ENCODE results near the gene RSPH3.
"Not testable (repeated sequence)": the region's sequence is repeated elsewhere in the genome, so short reads cannot be mapped to it uniquely, and the experiment has no call there.

The RSPH3 gene

DNA sequence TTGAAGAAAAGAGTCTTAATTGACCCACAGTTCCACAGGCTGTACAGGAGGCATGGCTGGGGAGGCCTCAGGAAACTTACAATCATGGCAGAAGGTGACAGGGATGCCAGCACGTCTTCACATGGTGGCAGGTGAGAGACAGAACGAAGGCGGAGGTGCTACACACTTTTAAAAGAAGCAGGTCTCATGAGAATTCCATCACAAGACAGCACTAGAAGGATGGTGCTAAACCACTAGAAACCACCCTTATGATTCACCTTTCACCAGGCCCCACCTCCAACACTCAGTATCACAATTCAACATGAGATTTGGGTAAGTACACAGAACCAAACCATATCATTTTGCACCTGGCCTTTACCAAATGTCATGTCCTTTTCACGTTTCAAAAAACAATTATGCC is 23.9 kb upstream of the RSPH3 start:
- DNase-seq: no peak

DNA sequence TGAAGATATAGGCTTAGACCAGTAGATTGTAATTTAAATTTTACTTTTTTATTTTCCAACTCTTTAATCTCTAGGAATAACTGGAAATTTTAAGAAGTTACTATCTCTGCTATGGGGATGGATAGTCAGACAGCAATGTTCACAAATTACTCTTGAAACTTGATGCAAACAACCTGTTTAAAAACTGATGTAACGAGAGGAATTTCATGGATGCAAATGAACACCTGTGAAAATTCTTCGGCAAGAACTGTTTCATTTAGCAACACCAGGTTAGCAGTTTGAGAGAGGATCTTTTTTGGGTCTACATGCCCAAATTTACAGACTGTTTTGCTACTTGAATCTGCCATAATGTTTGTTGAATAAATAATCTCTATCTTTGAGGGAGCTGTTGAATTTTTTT is 20.0 kb upstream of the RSPH3 start:
- DNase-seq: no peak

DNA sequence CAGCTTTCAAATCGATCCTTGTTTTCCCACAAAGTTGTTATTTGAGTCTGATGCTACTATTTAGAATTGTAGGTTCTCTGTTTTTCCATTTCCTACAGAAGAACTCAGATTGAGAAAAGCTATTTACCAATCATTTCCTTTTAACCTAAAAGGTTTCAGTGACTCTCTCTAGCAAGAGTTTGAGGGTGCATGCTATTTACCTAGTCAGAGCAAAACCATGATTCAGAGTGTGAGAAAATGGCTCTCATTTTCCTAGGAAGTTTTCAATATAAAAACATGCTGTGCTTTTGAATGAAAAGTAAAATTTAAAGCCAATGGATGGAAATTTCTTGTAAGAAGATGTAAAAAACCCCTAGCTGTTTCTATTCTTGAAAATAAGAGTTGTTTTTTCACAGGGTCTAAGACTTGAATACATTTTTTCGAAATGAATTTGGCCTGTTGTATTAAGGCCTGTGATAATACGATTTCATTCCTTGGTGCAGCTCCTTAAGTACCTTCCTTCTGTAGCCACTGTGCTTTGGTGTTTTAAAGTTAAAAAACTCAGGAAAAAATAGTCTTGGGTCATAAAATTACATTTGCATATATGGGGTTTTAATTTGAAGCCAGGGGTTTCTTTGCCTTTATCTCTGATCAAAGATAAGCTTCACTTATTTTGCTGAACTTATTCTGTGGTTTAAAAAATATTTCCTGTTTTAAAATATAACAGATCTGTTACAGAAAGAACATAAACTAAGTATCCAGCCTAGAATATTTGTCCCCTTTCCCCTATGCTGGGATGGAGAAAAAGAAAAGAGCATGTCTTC is 18.0 kb upstream of the RSPH3 start:
- no peak for DNase-seq

DNA sequence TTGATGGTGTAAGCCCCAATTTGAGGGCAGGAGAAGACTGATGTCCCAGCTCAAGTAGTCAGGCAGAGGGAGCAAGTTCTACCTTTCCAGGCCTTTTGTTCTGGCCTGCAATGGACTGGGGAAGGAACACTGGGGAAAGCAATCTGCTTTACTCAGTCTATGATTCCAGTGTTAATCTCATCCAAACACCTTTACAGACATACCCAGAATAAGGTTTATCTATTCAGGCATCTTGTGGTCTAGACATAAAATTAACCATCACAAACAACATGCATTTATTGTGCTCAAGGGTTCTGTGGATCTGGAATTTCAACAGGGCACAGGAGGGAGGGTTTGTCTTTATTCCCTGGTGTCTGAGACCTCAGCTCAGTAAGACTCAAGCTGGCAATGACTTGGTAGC is 14.4 kb upstream of the RSPH3 start:
- DNase-seq: no peak

DNA sequence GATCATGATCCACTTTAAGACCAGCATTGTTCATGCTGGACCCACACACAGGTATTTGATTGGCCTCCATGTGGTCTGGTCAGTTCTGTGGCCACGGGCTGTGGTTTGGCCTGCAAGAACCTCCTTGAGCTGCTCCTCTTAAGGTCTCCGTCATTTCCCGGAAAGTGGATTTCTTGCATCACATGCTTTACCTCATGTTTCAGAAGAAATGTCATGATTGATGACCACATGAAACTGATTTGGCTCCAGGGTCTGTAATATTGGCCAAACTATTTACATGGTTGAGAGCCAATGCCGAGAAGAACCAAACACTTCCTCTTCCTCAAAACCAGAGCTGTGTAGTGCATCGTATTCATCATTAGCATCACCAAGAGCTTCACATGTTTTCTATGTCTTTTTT is 13.2 kb upstream of the RSPH3 start:
- no peak for DNase-seq

DNA sequence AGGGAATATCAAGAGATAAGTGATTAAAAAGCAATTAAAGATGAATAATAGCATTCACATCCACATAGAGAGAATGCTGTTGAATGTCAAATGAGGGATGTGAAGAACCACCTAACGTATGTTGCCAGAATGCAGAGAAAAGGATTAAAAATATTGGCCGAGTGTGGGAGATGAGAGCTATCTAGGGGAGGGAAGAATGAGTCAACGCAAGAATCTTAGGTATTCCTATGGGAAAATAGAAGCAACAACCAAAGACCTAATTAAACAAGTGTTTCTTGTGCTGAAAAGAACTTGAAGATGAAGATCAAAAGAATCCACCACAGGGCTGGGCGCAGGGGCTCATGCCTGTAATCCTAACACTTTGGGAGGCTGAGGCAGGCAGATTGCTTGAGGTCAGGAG is 12.2 kb upstream of the RSPH3 start:
- no peak for DNase-seq

DNA sequence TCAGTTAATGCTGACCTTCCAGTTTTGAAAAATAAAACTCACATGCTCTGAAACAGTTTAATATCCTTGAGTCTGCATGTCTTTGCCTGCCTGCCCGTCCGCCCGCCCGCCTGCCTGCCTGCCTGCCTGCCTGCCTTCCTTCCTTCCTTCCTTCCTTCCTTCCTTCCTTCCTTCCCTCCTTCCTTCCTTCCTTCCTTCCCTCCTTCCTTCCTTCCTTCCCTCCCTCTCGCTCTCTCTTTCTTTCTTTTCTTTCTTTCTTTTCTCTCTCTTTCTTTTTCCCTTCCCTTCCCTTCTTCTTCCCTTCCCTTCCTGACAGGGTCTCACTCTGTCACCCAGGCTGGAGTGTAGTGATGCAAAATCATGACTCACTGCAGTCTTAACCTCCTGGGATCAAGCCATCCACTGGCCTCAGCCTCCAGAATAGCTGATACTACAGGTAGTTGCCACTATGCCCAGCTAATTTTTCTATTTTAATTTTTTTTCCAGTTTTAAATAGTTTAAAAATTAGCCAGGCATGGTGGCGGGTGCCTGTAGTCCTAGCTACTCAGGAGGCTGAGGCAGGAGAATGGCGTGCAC is 10.1 kb upstream of the RSPH3 start:
- not testable (repeated sequence) for DNase-seq

DNA sequence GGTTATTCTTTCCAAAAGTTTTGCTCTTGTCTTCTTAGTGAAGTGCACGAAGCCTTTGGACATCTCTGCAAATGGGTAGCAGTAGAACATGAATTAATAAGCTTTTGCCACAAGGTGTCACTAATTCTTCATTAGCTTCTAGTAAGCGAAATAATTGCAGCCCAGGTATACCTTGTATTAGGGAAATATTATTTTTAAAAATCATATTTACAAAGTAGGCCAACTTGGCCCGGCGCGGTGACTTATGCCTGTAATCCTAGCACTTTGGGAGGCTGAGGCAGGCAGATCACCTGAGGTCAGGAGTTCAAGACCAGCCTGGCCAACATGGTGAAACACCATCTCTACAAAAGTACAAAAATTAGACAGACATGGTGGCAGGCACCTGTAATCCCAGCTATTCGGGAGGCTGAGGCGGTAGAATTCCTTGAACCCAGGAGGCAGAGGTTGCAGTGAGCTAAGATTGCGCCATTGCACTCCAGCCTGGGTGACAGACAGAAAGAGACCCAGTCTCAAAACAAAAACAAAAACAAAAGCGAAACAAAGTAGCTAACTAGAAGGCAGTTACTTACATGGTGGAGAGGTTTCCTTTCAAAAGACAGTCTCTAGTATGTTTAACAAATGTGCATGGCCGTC is 8.8 kb upstream of the RSPH3 start:
- DNase-seq: no peak

DNA sequence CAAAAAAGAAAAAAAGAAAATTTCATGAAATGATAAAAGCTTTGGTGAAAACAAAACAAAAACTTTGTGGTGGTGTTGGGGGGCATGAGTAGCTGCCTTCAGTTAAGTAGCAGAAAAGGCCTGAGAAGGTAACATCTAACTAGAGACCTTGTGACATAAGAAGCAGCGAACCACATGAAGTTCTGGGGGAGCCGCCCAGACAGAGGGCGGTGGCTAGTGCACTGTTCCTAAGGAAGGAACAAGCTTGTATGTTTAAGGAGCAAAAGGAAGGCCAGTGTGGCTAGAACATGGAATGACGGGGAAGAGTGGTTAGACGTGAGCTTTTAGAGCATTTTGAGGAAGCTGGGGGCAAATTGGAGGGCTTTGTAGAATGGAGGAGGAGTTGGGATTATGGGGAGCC is 7.5 kb upstream of the RSPH3 start:
- DNase-seq: no peak

DNA sequence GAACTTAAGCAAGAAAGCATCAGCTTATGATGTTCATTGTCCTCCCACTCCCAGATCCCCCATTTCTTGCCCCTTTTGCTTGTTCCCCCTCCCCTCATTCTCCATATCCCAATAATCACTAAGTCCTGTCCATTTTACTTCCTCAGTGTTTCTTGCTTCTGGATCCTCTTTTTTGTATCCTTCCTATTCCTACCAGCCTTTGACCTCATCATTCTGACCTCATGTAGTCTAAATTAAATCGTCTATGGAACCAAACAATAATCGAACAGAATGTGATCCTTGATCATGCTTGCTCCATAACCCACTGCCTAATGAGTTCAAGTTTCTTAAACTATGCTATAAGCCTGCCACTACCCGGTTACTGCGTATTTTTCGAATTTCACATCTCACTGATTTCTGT is 5.4 kb upstream of the RSPH3 start:
- no peak for DNase-seq

DNA sequence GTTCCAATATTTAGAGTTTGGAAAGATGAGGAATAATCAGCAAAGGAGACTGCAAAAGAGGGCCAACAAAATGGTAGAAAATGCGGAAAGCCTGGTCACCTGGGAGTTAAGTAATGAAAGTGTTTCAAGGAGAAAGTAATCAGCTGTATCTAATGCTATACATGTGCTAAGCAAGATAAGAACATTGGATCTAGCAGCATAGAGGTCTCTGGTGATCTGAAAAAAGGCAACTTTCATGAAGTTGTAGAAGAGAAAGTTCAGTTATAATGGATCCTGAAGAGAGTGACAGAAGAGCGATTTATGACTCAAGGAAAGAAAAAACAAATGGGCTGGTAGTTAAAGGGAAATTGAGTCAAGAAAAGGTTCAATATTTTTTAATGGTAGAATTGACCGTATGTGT is 4.6 kb upstream of the RSPH3 start:
- no peak for DNase-seq

DNA sequence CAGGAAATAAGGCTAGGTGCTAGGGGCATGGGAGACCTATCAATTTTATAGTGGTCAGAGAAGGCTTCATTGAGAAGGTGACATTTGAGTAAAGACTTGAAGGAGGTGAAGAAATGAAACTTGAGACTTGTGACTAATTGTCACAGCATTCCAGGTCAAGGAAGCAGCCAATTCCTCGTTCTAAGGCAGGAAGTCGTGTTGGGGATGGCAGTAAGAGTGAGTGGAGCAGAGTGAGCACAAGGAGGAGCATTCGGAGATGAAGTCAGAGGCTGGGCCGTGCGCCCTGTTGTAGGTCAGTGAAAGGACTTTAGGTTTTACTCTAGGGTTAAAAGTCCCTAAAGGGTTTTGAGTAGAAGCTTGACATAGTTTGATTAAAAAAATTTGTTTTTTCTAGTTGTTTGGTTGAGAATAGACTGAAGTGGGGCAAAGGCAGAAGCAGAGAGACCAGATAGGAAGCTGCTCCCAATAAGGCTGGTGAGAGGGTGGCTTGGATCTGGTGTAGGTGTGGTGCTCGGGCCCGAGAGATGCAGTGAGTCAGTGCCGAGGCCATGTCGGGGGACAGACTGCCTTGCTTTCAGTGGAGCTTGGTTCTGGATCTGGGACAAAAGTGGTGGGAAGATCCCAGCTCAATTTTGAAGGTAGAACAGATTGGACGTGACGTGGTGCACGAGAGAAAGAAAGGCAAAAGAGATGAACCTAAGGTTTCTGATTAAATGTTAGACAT is 2.6 kb upstream of the RSPH3 start:
- no peak for DNase-seq

DNA sequence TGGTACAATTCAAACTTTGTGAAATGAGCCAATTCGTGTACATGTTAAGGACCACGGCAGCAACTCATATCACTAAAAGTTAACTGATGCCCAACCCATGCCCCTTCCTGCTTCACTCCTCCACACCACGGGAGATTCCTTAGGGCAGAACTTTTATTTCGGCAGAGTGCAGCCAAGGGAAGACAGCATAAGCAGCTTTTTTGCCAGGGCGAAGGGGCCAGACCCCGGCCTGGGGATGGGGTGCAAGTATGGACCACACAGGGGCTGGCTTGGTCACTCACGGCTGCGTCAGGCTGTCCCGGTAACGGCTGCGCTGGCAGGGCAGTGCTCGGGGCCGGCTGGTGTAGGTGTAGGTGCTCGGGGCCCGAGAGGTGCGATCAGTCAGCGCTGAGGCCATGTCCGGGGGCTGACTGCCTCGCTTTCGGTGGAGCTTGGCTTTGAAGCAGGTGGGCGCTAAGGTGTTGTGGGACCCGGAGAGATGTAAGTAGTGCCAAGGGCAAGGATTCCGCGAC is 792 bp downstream of the RSPH3 start:
- no peak for DNase-seq

DNA sequence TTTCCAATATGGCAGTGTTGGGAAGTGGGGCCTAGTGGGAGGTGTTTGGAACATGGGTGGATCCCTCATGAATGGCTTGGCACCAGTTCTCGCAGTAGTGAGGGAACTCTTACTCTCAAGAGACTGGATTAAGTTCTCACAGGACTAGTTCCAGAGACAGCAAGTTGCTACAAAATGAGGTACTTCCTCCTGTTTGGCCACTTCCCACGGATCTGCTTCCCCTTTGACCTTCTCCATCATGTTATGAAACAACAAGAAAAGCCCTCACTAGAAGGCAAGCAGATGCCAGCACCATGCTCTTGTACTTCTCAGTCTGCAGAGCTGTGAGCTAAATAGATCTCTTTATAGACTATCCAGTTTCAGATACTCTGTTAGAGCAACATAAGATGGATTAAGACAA is 3.1 kb downstream of the RSPH3 start:
- no peak for DNase-seq

DNA sequence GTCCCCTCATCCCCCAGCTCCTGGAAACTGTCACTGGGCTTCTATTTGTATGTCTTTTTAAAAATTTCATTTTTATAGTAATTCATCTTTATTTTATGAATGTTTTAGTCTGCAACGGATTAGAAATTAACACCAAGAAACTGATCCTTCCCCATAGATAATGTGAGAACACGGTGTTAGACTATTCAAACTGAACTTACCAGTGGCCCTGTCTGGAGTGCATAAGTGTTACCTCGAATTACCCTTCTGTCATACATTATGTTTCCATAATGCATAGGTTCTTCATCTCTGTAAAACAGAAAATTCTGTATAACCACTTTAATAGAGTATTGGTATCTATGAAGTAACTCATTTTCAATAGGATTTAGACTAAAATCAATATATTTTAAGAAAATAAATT is 6.4 kb downstream of the RSPH3 start:
- DNase-seq: no peak

DNA sequence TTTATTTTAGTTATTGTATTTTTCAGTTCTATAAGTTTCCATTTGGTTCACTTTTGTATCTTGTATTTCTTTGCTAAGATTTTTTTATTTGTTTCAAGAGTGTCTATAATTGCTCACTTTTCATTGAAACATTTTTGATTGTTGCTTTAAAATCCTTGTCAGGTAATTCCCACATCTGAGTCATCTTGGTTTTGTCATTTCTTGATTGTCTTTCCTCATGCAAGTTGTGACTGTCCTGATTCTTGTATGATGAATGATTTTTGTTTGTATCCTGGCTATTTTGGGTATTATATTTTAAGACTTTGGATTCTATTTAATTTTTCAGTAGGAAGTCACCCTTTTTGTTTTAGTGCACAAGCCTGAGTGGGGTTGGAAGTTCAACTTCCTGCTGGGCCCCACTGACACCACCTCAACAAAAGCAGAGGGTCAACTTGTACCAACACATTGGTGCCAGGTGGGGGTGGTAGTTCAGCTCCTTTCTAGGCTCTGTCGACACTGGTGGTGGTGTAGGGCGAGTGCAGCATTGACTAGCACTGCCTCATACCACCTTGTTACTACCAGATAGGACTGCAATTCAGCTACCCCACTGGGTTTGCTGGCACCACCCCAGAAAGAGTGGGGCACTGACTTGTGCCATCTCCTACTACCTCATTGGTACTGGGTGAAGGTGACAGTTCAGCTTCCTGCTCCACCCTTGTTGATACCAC is 8.8 kb downstream of the RSPH3 start:
- DNase-seq: no peak

DNA sequence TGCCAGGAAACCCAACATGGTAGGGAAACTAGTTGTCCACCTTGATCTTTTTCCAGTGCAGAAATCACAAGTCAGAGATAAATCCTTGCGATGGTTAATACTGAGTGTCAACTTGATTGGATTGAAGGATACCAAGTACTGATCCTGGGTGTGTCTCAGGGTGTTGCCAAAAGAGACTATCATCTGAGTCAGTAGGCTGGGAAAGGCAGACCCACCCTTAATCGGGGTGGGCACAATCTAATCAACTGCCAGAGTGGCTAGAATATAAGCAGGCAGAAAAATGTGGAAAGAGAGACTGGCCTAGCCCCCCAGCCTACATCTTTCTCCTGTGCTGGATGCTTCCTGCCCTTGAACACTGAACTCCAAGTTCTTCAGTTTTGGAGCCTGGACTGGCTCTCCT is 10.3 kb downstream of the RSPH3 start:
- DNase-seq: not testable (repeated sequence)

DNA sequence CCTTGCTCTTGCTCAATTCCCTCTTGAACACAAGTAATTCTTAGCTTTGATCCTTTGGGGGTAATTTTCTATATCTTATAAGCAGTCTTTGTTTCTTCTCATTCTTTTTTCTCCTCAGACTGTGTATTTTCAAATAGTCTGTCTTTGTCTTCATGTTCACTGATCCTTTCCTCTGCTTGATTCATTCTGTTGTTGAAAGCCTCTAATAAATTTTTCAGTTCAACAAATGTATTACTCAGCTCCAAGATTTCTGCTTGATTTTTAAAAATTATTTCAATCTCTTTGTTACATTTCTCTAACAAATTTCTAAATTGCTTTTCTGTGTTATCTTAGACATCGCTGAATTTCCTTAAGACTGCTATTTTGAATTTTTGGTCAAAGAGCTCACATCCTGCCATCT is 11.5 kb downstream of the RSPH3 start:
- no peak for DNase-seq

DNA sequence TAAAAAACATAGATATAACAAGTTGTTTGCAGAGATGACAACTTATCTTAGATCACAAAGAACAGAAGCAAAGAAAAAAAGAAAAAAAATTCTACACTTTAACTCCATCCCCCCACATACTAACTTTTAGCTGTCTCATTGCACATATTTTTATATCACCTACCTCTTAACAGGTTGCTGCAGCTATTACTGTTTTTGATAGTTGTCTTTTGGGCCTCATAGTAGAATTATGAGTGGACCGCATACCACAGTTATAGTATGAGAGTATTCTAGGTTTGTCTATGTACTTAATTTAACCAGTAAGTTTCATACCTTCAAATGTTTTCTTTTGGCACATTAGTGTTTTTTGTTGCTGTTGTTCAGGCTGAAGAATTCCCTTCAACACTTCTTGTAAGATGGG is 12.3 kb downstream of the RSPH3 start:
- DNase-seq: no peak

DNA sequence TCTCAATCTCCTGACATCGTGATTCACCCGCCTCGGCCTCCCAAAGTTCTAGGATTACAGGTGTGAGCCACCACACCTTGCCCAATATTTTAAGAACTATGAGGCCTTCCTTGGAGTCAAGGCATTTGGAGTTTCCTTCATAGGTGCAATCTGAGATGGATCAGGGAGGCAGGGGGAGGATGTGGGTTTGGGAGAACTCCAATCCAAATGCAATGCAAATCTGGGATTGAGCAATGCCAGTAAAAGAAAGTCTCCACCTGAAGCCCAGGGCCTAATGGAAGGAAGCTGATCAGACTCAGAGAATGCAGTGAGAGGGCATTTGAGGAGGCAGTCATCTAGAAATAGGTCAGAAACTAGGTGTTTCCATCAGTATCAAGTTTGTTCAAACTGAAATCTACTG is 21.2 kb downstream of the RSPH3 start:
- no peak for DNase-seq

DNA sequence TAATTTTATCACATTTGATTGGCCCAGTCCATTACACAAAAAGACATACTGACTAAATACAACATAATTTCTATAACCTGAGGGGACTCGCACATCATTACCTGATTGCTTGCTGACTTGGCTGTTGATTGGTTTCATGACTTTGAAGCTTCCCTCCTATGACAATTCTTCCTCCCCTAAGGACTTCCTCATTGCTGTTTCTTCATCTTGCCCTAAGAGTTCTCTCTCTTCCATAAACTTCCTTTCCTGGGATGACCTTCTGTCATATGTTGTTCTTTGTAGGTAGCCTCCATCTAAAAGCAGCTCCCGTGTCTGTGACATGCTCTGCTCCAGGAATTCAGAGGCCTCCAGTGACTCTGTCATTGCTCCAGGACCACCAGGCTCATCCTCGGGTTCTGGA is 22.6 kb downstream of the RSPH3 start:
- DNase-seq: no peak

DNA sequence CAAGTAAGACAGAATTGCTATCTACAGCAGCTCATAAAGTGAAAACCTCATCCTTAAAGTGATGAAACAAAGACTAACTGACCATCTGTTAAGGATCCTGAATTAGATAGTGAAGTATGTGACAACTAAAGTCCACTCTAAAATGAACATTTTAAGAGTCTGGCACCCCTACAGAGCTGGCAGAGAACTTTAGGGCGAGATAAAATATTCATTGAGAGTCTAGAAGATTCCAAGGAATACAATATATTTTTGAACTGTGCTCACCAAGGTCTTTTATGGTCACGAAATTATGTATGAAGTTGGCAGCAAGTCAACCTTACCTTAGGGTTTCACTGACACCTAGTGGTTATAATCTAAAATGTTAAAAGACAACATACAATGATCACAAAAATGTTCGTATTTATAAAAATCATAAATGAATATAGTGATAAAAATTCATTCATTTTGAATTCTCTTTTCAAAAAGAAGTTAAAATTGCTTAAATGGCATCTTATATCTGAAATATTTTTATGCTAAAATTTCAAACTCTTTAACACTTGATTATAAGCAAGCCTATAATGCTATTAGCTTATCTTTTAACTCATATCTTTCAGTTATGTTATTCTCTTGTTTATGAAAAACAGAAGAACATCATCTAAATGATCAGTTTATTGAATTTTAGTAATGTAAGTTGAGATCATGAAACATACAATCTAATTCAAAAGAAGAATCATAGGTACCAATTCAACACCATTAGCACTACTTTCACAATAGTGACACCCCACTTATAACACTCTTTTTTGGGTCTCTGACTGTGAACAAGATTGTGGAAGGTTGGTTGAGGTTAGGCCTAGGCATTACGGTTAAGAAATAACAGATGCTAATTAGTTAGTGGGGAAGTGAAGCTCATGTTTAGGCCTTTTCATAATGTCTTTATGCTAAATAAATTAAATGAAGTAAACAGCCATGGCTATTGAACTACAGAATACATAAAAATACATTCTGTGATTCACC is 27.5 kb downstream of the RSPH3 start:
- DNase-seq: no peak
